GM19324 (cell line): ENCODE data around the gene NABP1.

Experiments used
- ATAC-seq: cut with Tn5 transposase; IDR thresholded peaks from one replicate; pipeline ENCODE4 v1.9.1; 2021; ENCODE audit warnings: mild to moderate bottlenecking, moderate library complexity; ENCODE audit not compliant: unreplicated experiment, low FRiP score

Gene NABP1

DNA sequence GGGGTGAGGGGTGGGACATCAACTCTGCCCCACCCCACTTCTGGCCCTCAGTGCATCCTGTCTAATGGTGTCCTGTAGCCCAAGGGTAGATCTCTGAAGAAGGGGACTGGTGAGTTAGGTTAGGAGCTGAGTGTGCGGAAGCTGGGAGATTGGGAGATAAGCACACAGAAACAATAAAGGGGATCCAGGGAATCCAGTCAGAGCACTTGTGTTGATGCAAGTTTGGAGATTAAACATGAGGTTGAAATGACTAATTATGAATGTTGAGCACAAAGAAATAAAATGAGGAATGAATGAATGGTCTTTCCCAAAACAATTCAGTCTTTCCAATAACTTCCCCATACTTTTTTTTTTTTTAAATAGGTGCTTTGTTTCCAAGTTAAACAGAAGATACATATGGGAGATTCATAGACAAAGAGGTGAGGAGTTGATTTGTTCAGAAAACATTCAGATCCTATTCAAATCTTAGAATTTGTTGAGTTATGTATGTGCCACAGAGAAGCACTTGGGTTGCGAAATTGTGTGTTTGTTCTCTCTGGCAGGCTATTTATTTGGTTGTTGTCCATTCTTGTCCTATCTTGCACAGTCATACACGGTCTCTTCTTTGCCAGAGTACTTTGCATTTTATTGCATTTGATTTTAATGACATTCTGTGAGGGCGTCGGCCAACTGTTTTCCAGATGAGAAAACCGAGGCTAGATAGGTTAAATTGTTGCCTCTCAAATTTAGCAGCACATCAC lies 31.6 kb upstream of the NABP1 start:
- no peak for ATAC-seq

DNA sequence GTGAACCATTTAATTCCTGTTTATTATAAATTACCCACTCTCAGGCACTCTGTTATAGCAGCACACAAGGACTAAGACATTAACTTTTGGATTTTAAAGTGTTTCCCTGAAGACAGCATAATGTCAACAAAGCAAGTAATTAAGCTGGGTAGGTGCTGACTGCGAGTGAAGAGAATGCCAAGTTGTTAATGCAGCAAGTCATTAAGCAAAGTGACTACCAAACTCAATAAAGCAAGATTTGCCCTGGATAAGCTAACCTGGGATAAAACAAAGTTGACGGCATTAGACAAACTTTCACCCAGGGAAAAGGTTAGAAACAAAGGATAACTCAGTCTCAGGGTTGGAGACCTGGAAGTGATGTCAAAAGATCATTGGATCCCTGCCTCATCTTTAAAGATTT lies 28.4 kb upstream of the NABP1 start:
- no peak for ATAC-seq

DNA sequence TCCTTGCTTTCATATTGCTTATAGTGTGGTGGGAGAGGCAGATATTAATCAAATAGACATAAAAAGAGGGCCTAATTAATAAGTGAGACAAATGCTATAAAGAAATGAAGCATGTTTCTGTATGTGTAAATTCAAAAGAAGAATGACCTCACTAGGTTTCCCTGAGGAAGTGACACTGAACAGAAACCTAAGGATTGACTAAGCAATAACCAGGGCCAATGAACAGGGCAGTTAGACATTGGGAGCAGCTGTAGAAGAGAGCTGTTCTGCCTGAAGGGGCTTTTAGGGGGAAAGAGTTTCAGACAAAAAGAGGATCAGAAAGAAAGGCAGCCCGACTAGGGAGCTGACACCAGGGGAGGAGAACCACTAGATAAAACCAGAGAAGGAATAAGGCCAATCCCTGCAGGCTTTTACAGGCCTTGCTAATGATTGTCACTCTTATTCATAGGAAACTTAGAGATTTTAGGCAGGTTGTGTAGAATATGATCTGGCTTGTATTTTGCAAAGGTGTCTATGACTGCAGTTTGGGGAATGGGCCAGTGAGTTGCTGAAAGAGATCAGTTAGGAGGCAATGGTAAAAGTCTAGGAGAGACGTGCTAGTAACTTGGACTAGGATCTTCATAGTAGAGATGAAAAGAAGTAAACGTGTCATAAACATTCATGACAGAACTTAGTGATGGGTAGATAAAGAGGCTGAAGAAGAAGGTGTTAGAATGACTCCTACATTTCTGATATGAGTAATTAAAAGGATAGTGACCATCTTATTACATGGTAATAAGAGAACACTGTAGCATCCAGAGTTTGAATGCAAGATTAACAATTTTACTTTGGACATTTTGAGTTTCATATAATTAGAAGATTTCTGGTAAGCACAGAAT lies 26.8 kb upstream of the NABP1 start:
- peak; percentile 83 for ATAC-seq

DNA sequence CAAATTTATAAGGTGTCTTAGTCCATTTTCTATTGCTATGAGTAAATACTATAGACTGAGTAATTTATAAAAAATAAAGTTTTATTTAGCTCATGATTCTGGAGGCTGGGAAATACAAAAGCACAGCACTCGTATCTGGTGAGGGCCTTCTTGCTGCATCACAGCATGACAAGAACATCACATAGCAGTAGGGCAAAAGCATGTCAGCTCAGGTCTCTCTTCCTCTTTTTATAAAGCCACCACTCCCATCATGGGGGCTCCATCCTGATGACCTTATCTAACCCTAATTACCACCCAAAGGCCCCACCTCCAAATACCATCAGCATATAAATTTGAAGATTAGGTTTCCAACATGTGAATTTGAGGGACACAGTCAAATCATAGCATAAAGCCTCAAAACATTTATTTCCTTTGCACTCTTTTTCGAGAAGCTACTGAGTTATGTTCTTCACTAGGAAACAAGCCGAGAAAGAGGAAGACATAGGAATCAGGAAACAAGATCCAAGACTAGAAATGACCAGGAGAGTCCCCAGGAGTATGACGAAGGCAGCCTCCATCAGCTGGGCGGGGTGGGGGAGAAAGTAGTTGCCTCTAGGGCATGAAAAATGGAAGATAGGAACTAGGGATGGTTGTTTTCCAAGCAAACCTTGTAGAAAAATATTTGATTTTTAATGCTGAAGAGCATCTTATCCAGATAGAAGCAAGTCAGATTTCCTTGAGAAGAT lies 24.1 kb upstream of the NABP1 start:
- no peak for ATAC-seq

DNA sequence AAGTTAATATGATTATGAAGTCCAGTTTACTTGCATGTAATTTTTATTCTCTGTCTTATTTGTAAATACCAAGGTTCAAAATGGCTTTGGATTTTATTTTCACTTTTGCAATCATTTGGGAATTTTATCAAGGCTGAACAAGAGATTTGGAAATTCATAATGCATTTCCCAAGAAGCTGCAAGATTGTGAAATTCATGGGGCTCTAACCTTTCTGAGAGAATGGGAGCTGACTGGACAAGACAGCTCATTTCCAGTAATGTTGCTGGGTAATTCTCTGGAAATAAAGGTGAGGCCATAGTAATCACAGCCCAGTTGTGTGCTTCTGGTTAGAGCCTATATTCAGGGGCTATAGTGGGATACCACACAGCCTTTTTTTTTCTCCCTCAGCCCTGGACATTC lies 21.5 kb upstream of the NABP1 start:
- ATAC-seq: no peak

DNA sequence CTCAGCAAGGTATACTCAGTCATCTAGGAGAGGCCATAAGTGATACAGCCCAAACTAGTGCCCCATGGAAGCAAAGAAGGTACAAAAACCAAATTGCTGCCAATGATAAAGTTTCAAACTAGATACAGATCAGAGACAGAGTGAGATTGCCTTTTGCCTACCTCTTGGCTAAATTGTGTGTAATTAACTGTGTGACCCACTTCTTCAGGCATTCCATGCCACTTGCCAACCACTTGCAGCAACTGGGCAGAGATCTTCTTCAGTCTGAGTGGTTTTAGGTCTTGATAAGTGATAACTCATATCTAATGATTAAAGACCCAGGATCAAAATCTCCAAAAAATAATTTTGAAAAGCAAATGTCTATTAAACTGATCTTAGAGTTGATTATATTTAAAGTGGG lies 21.1 kb upstream of the NABP1 start:
- ATAC-seq: no peak

DNA sequence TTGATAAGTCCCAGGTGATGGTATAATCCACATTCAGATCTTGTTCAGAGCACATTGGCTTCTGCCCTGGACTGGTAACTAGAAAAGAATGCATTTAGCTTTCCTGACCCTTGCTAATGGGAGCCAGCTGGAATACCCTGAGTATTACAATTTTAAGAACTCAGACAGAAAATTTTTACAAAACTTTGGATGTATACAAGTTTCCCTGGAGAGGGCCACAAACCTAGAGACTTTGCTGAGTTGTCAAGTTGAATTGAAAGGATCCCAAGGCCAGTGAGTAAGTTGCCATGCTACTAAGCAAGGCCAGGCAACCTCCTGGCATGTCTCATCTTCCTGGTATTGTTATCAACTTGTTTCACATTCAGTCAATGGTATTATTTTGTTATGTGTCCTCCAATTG lies 20.0 kb upstream of the NABP1 start:
- ATAC-seq: no peak

DNA sequence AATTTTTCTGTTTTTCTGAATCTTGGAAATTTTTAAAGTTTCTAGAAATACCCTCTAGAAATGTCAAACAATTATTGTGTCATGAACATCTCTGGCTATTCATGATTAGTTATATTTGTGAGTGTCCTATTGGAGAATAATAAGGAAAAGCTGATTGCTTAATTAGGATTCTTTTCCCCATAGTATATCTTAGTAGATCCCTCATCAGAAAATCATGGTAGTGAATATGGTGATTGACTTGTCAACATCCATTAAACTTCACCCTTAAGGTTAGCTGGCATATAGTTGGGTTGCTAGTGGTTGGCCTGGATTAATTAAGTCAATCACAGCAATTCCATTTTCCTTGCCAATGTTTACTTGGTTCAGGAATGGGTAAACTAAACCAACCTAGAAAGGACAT lies 18.7 kb upstream of the NABP1 start:
- ATAC-seq: no peak

DNA sequence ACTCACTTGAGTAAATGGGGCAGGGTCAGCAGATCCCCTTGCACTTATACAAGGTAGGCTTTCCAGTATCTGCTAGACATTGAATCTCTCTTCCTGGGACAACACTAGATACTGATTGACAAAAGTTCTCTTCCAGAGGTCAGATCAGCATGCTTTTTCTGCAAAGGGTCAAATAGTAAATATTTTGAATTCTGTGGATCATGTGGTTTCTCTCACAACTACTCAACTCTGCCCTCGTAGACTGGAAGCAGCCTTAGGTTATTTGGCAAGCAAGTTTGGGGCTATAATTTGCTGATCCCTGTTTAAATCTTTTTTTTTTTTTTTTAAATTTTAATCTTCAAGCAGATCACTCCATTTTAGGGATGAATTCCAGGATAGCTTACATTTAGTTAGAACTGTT lies 17.4 kb upstream of the NABP1 start:
- no peak for ATAC-seq

DNA sequence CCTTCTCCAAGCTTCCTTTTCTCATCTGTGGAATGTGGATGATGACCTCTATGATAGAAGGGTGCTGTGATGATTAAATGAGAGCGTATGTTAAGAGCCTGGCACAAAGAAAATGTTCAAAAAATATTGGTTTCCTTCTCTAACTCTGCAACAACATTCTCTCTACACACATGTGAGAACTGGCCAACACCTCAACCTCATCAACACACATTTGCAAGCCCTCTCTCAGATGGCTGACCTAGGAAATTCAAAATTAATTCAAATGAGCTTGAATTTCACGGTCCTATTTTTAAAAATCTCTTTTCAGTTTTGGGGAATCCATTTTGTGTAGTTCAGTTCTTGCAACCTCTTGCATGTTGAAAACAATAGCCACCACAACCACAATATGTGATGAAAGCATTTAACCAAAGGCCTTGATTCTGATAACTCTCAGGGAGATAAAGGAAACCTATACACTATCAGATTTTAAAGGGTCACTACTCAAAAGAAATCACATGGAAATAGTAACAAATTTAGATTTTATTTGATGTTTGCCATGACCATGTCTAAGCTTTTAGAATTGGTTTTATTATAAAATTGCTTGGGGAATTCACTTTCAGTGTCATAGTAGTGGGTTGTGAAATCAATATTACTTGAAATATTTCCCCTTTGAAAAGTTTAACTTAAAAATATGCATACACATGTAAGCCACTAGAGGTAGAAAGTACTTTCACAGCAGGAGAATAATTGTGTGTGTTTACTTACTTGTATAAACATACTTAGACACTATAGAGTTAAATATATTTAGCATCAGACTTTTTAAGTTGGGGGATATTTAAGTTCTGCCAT lies 16.6 kb upstream of the NABP1 start:
- no peak for ATAC-seq

DNA sequence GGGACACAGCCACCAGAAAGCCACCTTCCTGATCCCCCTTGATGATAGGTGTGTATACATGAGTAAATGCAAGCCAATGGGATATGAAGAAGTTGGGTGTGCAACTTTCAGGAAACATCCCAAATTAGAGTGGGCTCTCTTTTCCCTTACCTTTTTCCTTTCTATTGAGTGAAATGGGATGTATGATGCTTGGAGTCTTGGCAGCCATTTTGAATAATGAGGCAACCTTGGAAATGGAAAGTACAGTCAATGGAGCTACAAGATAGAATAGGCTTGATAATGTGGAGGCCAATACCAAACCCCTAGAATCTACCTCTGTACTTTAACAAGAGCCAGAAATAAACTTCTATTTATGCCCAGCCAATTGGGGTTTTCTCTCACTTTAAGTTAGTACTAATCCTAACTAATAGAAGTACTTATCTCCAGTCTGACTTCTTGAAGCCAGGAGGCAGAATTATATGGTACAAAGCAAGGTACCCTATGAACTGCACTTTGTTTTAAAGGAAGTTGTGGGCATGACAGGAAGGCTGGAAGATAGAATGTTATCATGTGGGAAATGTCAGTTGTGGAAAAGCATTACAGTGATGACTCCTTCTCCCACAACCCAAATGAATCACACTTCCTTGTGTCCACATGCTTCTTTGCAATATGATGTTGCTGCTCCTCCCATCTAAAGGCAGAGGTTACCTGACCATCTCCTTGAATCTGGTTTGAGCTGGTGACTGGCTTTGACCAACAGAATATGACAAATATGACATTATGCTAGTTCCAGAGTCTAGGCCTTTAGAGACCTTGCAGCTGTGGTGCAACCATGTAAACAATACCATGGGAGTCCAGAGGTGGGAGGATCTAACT lies 12.9 kb upstream of the NABP1 start:
- no peak for ATAC-seq

DNA sequence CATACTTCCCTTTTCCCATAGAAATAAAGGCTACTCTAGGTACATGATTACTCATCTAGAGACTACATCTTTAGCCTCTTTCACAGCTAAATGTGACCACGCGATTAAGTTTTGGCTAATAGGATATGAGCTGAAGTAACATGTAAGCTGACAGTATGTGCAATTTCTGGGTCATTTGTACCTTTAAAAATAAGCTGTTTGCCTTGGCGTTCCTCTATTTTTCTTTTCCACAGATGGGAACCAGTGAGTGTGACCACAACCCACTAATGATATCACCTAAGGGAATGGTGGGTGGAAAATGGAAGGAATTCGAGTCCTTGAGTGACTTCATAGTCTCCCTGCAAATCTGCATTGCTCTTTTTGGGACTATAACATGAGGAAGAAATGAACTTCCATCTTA lies 11.7 kb upstream of the NABP1 start:
- ATAC-seq: no peak

DNA sequence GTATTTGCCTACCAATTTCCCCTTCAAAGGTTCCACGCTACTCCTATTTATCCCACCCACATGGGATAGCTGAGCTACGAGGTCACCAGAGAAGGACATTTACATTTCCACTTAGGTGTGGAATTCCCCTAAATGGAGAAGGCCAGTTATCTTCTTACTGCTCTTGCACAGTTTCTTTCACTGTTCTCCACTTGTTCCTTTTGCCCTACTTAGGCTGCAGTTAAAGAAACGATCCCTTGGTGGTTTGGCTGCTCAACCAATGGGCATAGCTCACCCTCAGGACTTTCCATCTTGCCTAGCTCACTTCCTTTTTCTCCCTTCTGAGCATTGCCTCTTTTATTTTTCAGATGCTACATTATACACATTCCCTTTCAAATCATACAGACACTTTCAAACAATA lies 11.2 kb upstream of the NABP1 start:
- ATAC-seq: peak; percentile 80

DNA sequence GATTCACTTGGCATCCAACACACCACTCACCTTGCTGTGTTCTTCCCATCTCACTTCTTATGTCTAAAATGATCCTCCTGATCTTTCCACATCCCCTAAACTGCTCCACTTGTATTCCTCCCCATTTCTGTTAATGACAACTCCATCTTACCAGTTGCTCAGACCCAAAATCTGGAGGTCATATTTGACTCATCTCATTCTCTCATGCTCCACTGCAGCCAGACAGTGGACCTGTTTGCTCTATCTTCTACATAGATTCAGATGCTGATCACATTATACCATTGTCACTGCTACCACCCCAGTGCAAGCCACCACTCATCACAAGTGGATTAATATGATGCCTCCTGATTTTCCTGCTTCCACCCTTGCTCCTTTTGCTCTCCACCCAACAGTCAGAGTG lies 7.9 kb upstream of the NABP1 start:
- no peak for ATAC-seq

DNA sequence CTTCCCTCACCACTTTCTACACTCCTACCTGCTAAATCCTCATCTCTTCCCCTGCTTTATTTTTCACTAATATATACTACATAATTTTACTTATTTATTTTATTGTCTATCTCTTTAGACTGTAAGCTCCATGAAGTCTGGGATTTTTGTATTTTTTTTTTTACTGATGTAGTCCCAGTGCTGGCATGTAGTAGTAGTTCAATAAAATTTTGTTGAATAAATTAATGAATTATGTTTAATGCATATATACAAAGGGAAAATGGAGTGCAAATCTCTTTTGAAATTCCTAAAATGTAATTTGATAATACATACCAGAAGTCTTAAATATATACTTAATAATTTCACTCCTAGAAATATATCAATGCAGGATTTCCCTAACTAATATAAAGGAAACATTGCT lies 7.1 kb upstream of the NABP1 start:
- ATAC-seq: no peak

DNA sequence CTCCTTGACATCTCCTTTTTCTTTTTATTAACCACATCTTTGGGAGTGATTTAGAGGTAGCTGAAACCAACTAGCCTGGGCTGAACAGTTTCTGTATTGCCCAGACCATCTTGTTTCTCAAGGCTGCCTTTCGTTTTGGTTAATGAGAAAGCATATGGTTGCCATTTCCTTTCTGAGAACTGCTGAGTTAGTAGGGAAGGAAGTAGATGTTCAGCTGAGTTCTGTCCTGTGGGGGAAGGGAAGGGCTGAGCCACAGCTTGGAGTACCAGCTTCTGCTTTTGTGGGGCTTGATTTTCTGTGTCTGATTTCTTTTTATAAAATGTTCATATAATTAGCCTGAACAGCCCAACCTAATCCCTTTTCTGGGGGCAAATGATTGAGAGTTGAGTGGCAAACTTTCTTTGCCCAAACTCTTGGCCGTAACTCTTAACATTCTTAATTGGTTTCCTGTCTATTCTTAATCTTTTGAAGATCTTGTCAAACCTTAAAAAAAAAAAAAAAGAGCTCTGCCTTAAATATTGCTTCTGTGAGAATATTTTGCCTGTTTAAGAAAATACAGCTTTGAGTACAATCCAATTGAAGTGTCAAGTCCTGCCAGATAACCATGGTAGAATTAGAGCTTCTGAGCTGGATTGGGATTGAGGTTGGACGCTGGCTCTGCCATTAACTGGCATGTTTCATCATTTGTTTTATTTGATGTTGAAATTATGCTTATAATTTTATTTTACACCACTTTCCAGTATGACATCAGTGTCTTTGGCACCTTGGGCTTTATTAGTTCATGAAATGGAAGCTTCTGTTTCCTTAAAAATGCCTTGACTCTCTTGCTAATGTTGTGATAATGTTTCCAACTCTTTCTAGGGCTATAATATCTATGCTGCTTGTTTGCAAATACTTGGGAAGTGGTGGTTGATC lies 1.9 kb upstream of the NABP1 start:
- ATAC-seq: peak; percentile 56

DNA sequence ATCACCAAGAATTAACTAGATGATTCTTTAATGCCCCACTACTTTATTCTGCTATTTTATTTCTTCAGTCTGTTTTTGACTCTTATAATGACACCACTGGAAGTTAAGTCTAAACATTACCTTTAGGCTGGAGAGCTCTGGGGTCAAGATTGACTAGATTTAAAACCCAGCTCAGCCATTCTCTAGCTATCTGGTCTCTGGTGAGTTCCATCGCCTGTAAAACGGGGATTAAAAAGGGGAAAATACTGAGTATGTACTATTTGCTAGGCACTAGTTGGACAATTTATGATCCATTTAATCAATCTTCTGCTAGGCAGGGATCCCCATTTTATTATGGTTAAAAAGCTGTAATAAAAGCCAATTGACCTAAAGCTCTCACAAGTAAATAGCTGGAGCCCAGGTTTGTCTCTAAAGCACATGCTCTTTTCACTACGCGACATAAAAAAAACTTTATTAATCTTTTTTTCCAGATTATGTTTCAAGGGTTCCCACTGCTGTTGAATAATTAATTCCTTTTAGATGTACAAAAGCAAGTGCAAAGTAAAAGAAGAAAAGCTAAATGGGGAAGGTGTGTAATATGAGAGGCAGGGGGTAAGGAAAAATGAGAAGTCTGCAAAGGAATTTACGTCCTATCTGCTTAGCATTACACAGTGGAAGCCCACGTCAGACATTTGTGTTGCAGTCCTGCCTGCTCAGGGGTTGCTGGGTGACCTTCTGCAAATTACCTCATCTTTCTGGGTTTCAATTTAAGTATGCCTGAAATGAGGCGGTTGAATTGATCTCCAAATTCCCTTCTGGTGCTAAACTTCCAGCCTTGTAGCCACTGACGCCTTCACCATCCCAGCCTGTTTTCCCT lies 918 bp upstream of the NABP1 start:
- peak; percentile 25 for ATAC-seq
